Activated CD4-positive, alpha-beta T cell treated with anti-CD3 and anti-CD28 coated beads for 24 hours (primary cell): ENCODE results near the gene SLC10A3.
A peak's percentile ranks its signal among the peaks of the same experiment; 100 is the strongest.
"Not testable (repeated sequence)": the region's sequence is repeated elsewhere in the genome, so short reads cannot be mapped to it uniquely, and the experiment has no call there.

Experiments
- DNase-seq, 2 donors: peaks; one replicate each; pipeline ENCODE4 v3.0.0-alpha.2; 2020; ENCODE audit warnings: low read depth in 2 of 2

Gene SLC10A3

GRCh38 chrX:154509455-154509854 lies 19.0 kb upstream of the SLC10A3 start:
- DNase-seq = no peak

- DNase-seq = no peak
Measured at GRCh38 chrX:154508384-154508745, 17.9 kb upstream of the SLC10A3 start.

- no peak for DNase-seq
Measured at GRCh38 chrX:154507673-154508383, 17.4 kb upstream of the SLC10A3 start.

GRCh38 chrX:154506483-154507332 lies 16.3 kb upstream of the SLC10A3 start:
- no peak for DNase-seq

GRCh38 chrX:154505734-154506133 lies 15.3 kb upstream of the SLC10A3 start:
- DNase-seq = no peak

GRCh38 chrX:154502989-154503388 lies 12.6 kb upstream of the SLC10A3 start:
- DNase-seq = no peak

- no peak for DNase-seq
Measured at GRCh38 chrX:154502098-154502497, 11.7 kb upstream of the SLC10A3 start.

GRCh38 chrX:154501423-154501822 lies 11.0 kb upstream of the SLC10A3 start:
- DNase-seq = not testable (repeated sequence)

- DNase-seq = not testable (repeated sequence)
Measured at GRCh38 chrX:154496591-154497137, 6.2 kb upstream of the SLC10A3 start.

GRCh38 chrX:154495472-154495922 lies 5.1 kb upstream of the SLC10A3 start:
- no peak for DNase-seq

GRCh38 chrX:154494715-154495114 lies 4.3 kb upstream of the SLC10A3 start:
- no peak for DNase-seq

GRCh38 chrX:154490021-154490413 lies 412 bp downstream of the SLC10A3 start:
- no peak for DNase-seq

- DNase-seq = no peak
Measured at GRCh38 chrX:154489182-154489581, 1.2 kb downstream of the SLC10A3 start.

GRCh38 chrX:154488336-154489075 lies 1.9 kb downstream of the SLC10A3 start:
- no peak for DNase-seq

GRCh38 chrX:154487518-154488290 lies 2.7 kb downstream of the SLC10A3 start:
- no peak for DNase-seq

- peak; percentile 27 to 47 for DNase-seq
Measured at GRCh38 chrX:154486396-154487207, 3.8 kb downstream of the SLC10A3 start, which contains the start of gene UBL4A. Gene UBL4A (minus strand): TSS chrX:154486615. CDS start chrX:154486584, 31 bp downstream.

GRCh38 chrX:154486052-154486395 lies 4.4 kb downstream of the SLC10A3 start:
- no peak for DNase-seq

- DNase-seq = no peak
Measured at GRCh38 chrX:154485150-154486051, 5.0 kb downstream of the SLC10A3 start.
